ENCODE measurements around the gene RBM18. TPM values are rescaled to one million over a fixed set of nuclear protein-coding genes. Genes with fewer than 3 reads are reported as not detected.

RBM18 gene
- total and polyA plus RNA-seq, 12 donors, result 6.0 to 47.6 (median 42.1) TPM

- intact Hi-C loops (cut with DNase I), result no loop called here
- H3K9me3 ChIP-seq, result no peaks in the 10 kb centered on the region
- peaks cover 0 to 13% (median 5%) of the 10 kb centered on the region in 9 donors for H3K4me1 ChIP-seq
- no peak for TF ChIP-seq CTCF (IDR thresholded peaks at IDR 0.05)
- no peak overlapping the region for H3K27ac ChIP-seq
- H3K36me3 ChIP-seq, result peaks cover 0 to 5% (median 0%) of the 10 kb centered on the region in 9 donors
- no peak overlapping the region for H3K4me3 ChIP-seq
- 91 to 100% methylated on average over 1 of the region's 1 CpG for WGBS, 2 donors
- DNase-seq (no peak), ATAC-seq (no peak)
- H3K27me3 ChIP-seq, result peaks cover 0 to 14% (median 0%) of the 10 kb centered on the region in 7 donors
Observed at GRCh38 chr9:122201641-122202040, 63.0 kb downstream of the RBM18 start.

GRCh38 chr9:122200960-122201595 is 63.6 kb downstream of the RBM18 start:
- ATAC-seq (peak in 6 of 8 donors; percentile 31 to 54 (median 48)), DNase-seq (no peak)
- WGBS, 2 donors, result 62 to 70% methylated on average over 7 of the region's 7 CpGs
- peaks cover 0 to 5% (median 0%) of the 10 kb centered on the region in 9 donors for H3K36me3 ChIP-seq
- intact Hi-C loops (cut with DNase I), result no loop called here
- no peaks in the 10 kb centered on the region for H3K9me3 ChIP-seq
- no peak overlapping the region for H3K4me3 ChIP-seq
- H3K4me1 ChIP-seq, result peaks cover 0 to 11% (median 1%) of the 10 kb centered on the region in 9 donors
- H3K27me3 ChIP-seq, result peaks cover 0 to 17% (median 1%) of the 10 kb centered on the region in 7 donors
- TF ChIP-seq CTCF (IDR thresholded peaks at IDR 0.05), result no peak
- H3K27ac ChIP-seq, result no peak overlapping the region

GRCh38 chr9:122197882-122198281 is 66.8 kb downstream of the RBM18 start:
- intact Hi-C loops (cut with DNase I), result no loop called here
- no peak for TF ChIP-seq CTCF (IDR thresholded peaks at IDR 0.05)
- no peak for DNase-seq
- Histone ChIP-seq H3K27me3 (peaks cover 0 to 21% (median 7%) of the 10 kb centered on the region in 7 donors), H3K9me3 (no peaks in the 10 kb centered on the region), H3K4me1 (peaks cover 0 to 11% (median 0%) of the 10 kb centered on the region in 9 donors), H3K4me3 (no peak overlapping the region), H3K36me3 (peaks cover 0 to under 1% (median 0%) of the 10 kb centered on the region in 9 donors), H3K27ac (no peak overlapping the region)
- ATAC-seq, result no peak
- WGBS, 2 donors, result 75% methylated on average over 4 of the region's 4 CpGs

GRCh38 chr9:122197426-122197825 is 67.2 kb downstream of the RBM18 start:
- WGBS, 2 donors, result 60 to 72% methylated on average over 7 of the region's 7 CpGs
- no peak for TF ChIP-seq CTCF (IDR thresholded peaks at IDR 0.05)
- DNase-seq (no peak), ATAC-seq (no peak)
- Histone ChIP-seq H3K4me3 (no peak overlapping the region), H3K36me3 (no peaks in the 10 kb centered on the region), H3K9me3 (no peaks in the 10 kb centered on the region), H3K4me1 (peaks cover 0 to 10% (median 0%) of the 10 kb centered on the region in 9 donors), H3K27ac (no peak overlapping the region), H3K27me3 (peaks cover 0 to 21% (median 7%) of the 10 kb centered on the region in 7 donors)
- intact Hi-C loops (cut with DNase I), result no loop called here

Data from heart right ventricle (tissue), 16 donors.